CD4-positive, alpha-beta T cell treated with Interleukin-21 for 1 hour (primary cell): ENCODE data around the gene ZNF19.

Source experiments
- DNase-seq: peaks from one replicate; pipeline ENCODE4 v3.0.0-alpha.2; 2020

Gene ZNF19

GRCh38 chr16:71484006-71484893 lies 4.9 kb downstream of the ZNF19 start:
- peak; percentile 87 for DNase-seq

- no peak for DNase-seq
These were observed 6.6 kb downstream of the ZNF19 start for GRCh38 chr16:71482569-71482968.

- DNase-seq = no peak
These were observed 8.2 kb downstream of the ZNF19 start for GRCh38 chr16:71480956-71481355.

GRCh38 chr16:71479420-71479819 lies 9.7 kb downstream of the ZNF19 start:
- DNase-seq = no peak

GRCh38 chr16:71476457-71477124 lies 12.5 kb downstream of the ZNF19 start:
- no peak for DNase-seq

GRCh38 chr16:71474864-71475263 lies 14.3 kb downstream of the ZNF19 start:
- DNase-seq = no peak

GRCh38 chr16:71473891-71474290 lies 15.2 kb downstream of the ZNF19 start:
- DNase-seq = no peak

GRCh38 chr16:71472931-71473330 lies 16.2 kb downstream of the ZNF19 start:
- no peak for DNase-seq

GRCh38 chr16:71472051-71472450 lies 17.1 kb downstream of the ZNF19 start:
- DNase-seq = no peak

GRCh38 chr16:71467810-71468209 lies 21.3 kb downstream of the ZNF19 start:
- DNase-seq = peak; percentile 29

- DNase-seq = no peak
These were observed 24.9 kb downstream of the ZNF19 start for GRCh38 chr16:71464231-71464630.

- peak; percentile 82 for DNase-seq
These were observed 27.2 kb downstream of the ZNF19 start, which contains the start of gene ZNF23 for GRCh38 chr16:71461686-71462648. Gene ZNF23, minus strand, starts transcription at chr16:71462247. Its CDS starts 5,451 bp downstream, at chr16:71456796.

- no peak for DNase-seq
These were observed 28.2 kb downstream of the ZNF19 start for GRCh38 chr16:71460941-71461340.

- DNase-seq = no peak
These were observed 28.9 kb downstream of the ZNF19 start for GRCh38 chr16:71460236-71460635.

GRCh38 chr16:71459510-71459909 lies 29.6 kb downstream of the ZNF19 start:
- no peak for DNase-seq

GRCh38 chr16:71456801-71457200 lies 32.3 kb downstream of the ZNF19 start:
- DNase-seq = no peak

GRCh38 chr16:71453036-71453435 lies 36.1 kb downstream of the ZNF19 start:
- DNase-seq = no peak

- DNase-seq = no peak
These were observed 40.1 kb downstream of the ZNF19 start for GRCh38 chr16:71449020-71449419.

GRCh38 chr16:71448274-71448866 lies 40.8 kb downstream of the ZNF19 start:
- no peak for DNase-seq

GRCh38 chr16:71443714-71444113 lies 45.4 kb downstream of the ZNF19 start:
- no peak for DNase-seq

GRCh38 chr16:71442051-71442440 lies 47.1 kb downstream of the ZNF19 start, which contains the start of gene TLE7:
Gene TLE7, minus strand, starts transcription at chr16:71442054. Its CDS starts 8,730 bp downstream, at chr16:71433324.
- no peak for DNase-seq

GRCh38 chr16:71441348-71442050 lies 47.6 kb downstream of the ZNF19 start:
- DNase-seq = no peak
